HG03045 (cell line): Measurements from ENCODE around the gene MICU1.
"Not testable (repeated sequence)": the region's sequence is repeated elsewhere in the genome, so short reads cannot be mapped to it uniquely, and the experiment has no call there.

Experiments used
- ATAC-seq: cut with Tn5 transposase; IDR thresholded peaks from one replicate; pipeline ENCODE4 v1.9.1; 2021; ENCODE audit warnings: mild to moderate bottlenecking, moderate library complexity; ENCODE audit not compliant: unreplicated experiment

Gene MICU1

GRCh38 chr10:72563327-72563932 is 62.4 kb downstream of the MICU1 start:
- peak; percentile 50 for ATAC-seq

GRCh38 chr10:72561745-72562166 is 64.1 kb downstream of the MICU1 start:
- no peak for ATAC-seq

GRCh38 chr10:72557362-72557761 is 68.5 kb downstream of the MICU1 start:
- ATAC-seq, result no peak

- ATAC-seq, result no peak
Observed at GRCh38 chr10:72552857-72553256, 73.0 kb downstream of the MICU1 start.

GRCh38 chr10:72550239-72550638 is 75.6 kb downstream of the MICU1 start:
- ATAC-seq, result no peak

- no peak for ATAC-seq
Observed at GRCh38 chr10:72545546-72545945, 80.3 kb downstream of the MICU1 start.

GRCh38 chr10:72543855-72544254 is 82.0 kb downstream of the MICU1 start:
- ATAC-seq, result not testable (repeated sequence)

- no peak for ATAC-seq
Observed at GRCh38 chr10:72542396-72542815, 83.5 kb downstream of the MICU1 start.

- ATAC-seq, result no peak
Observed at GRCh38 chr10:72541337-72541736, 84.5 kb downstream of the MICU1 start.

GRCh38 chr10:72540193-72540807 is 85.6 kb downstream of the MICU1 start:
- no peak for ATAC-seq

- no peak for ATAC-seq
Observed at GRCh38 chr10:72539137-72539536, 86.7 kb downstream of the MICU1 start.

GRCh38 chr10:72525689-72526088 is 100.2 kb downstream of the MICU1 start:
- ATAC-seq, result no peak

GRCh38 chr10:72525277-72525676 is 100.6 kb downstream of the MICU1 start:
- ATAC-seq, result no peak

GRCh38 chr10:72524489-72524888 is 101.4 kb downstream of the MICU1 start:
- ATAC-seq, result no peak

- no peak for ATAC-seq
Observed at GRCh38 chr10:72523932-72524396, 101.9 kb downstream of the MICU1 start.

- ATAC-seq, result no peak
Observed at GRCh38 chr10:72523062-72523461, 102.8 kb downstream of the MICU1 start.

- no peak for ATAC-seq
Observed at GRCh38 chr10:72517244-72517643, 108.6 kb downstream of the MICU1 start.

- ATAC-seq, result no peak
Observed at GRCh38 chr10:72515455-72515854, 110.4 kb downstream of the MICU1 start.

GRCh38 chr10:72513910-72514309 is 112.0 kb downstream of the MICU1 start:
- no peak for ATAC-seq

GRCh38 chr10:72511459-72511858 is 114.4 kb downstream of the MICU1 start:
- ATAC-seq, result no peak

- ATAC-seq, result no peak
Observed at GRCh38 chr10:72509941-72510340, 115.9 kb downstream of the MICU1 start.

- ATAC-seq, result no peak
Observed at GRCh38 chr10:72509206-72509799, 116.6 kb downstream of the MICU1 start.
